ENCODE measurements around the gene CCDC39.
"Not testable (repeated sequence)": the region's sequence is repeated elsewhere in the genome, so short reads cannot be mapped to it uniquely, and the experiment has no call there.

CCDC39 gene

GRCh38 chr3:180619723-180620122 lies 59.6 kb downstream of the CCDC39 start:
- DNase-seq, result no peak

- DNase-seq, result not testable (repeated sequence)
These were observed 60.7 kb downstream of the CCDC39 start for GRCh38 chr3:180618563-180618962.

GRCh38 chr3:180617049-180617448 lies 62.2 kb downstream of the CCDC39 start:
- no peak for DNase-seq

GRCh38 chr3:180615954-180616353 lies 63.3 kb downstream of the CCDC39 start:
- DNase-seq, result no peak

- DNase-seq, result no peak
These were observed 66.9 kb downstream of the CCDC39 start for GRCh38 chr3:180612364-180612763.

GRCh38 chr3:180611006-180611405 lies 68.3 kb downstream of the CCDC39 start:
- DNase-seq, result no peak

- peak; percentile 84 to 93 (median 89) for DNase-seq
These were observed 77.3 kb downstream of the CCDC39 start, which contains the start of gene TTC14 for GRCh38 chr3:180601688-180602666. TTC14 (plus strand) TSS chr3:180602163; CDS start chr3:180602262, 99 bp downstream.

GRCh38 chr3:180600473-180600872 lies 78.8 kb downstream of the CCDC39 start:
- DNase-seq, result no peak

- DNase-seq, result no peak
These were observed 83.7 kb downstream of the CCDC39 start for GRCh38 chr3:180595559-180595935.

GRCh38 chr3:180594631-180595558 lies 84.4 kb downstream of the CCDC39 start:
- no peak for DNase-seq

- DNase-seq, result not testable (repeated sequence)
These were observed 85.7 kb downstream of the CCDC39 start for GRCh38 chr3:180593631-180594030.

GRCh38 chr3:180590396-180590795 lies 88.9 kb downstream of the CCDC39 start:
- DNase-seq, result no peak

- no peak for DNase-seq
These were observed 98.4 kb downstream of the CCDC39 start for GRCh38 chr3:180580934-180581333.

GRCh38 chr3:180575571-180575970 lies 103.7 kb downstream of the CCDC39 start:
- no peak for DNase-seq

- no peak for DNase-seq
These were observed 107.3 kb downstream of the CCDC39 start for GRCh38 chr3:180571831-180572598.

- DNase-seq, result no peak
These were observed 109.1 kb downstream of the CCDC39 start for GRCh38 chr3:180570238-180570637.

GRCh38 chr3:180564676-180565075 lies 114.6 kb downstream of the CCDC39 start:
- DNase-seq, result no peak

All from stimulated activated naive CD4-positive, alpha-beta T cell (primary cell).